HepG2 (cell line): ENCODE results near the gene KIF15. TPM values are rescaled to one million over a fixed set of nuclear protein-coding genes. Genes with fewer than 3 reads are reported as not detected.

Experiments used
- ATAC-seq: fragments of 200-7000 bp; cut with Tn5 transposase; 3 replicates; pipeline ENCODE4 v1.9.1; 2020; ENCODE audit warnings: mild to moderate bottlenecking, moderate library complexity
- BruUV-seq: library from RNA; stranded (reverse); fragments of 400-500 nt; replicated peaks from 2 replicates; lab custom pipeline; 2021; lab: Mats Ljungman, UMichigan
- CTCF ChIA-PET: fragments of 300-600 bp; formaldehyde crosslinking; extraction: SDS; loops from one replicate; lab custom pipeline; 2021; ENCODE audit warnings: low total read pairs, inconsistent platforms, low intra/inter-chr PET ratio; lab: Yijun Ruan, JAX
- POLR2A ChIA-PET: fragments of 350-600 bp; sonication (Branson Sonifier 250); formaldehyde crosslinking; loops from one replicate; lab custom pipeline; 2020; ENCODE audit warnings: antibody characterized with exemption, inconsistent platforms; lab: Yijun Ruan, JAX
- DNase-seq: peaks from one replicate; pipeline ENCODE4 v3.0.0-alpha.2; 2015; ENCODE audit warnings: low spot score
- FAIRE-seq: peaks from 3 replicates; lab custom pipeline; 2011; peaks lifted over from hg19 to GRCh38; lab: Jason Lieb, UNC
- H2AFZ ChIP-seq: one replicate; pipeline ENCODE4 v1.6.1; 2011; ENCODE audit warnings: low read length, inconsistent platforms
- H3K27ac ChIP-seq: fragments of 300-600 bp; 3 replicates; pipeline ENCODE4 v1.8.0; 2011; ENCODE audit warnings: mixed run types, mild to moderate bottlenecking, mixed read lengths, low read length, inconsistent platforms; ENCODE audit not compliant: insufficient read depth; ENCODE audit errors: extremely low read length
- H3K27me3 ChIP-seq, 2 experiments: fragments of 200-600 bp in 1 of 2; 2 replicates in 1 of 2; 3 replicates in 1 of 2; pipeline versions ENCODE4 v1.6.0 to v1.8.0; 2011; ENCODE audit warnings: low read length in 2 of 2, mild to moderate bottlenecking in 2 of 2, moderate library complexity in 2 of 2, inconsistent platforms in 1 of 2; ENCODE audit not compliant: insufficient read depth in 2 of 2, control insufficient read depth in 1 of 2
- H3K36me3 ChIP-seq, 2 experiments: fragments of 200-600 bp in 1 of 2; replicated peaks in 1 of 2; 2 replicates in 1 of 2; 3 replicates in 1 of 2; pipeline versions ENCODE4 v1.5.1 to v1.8.0; 2011; ENCODE audit warnings: low read length in 2 of 2, inconsistent platforms in 1 of 2; ENCODE audit not compliant: insufficient read depth in 2 of 2, control insufficient read depth in 1 of 2
- H3K4me1 ChIP-seq: 2 replicates; pipeline ENCODE4 v1.5.1; 2012; ENCODE audit warnings: low read length, inconsistent platforms; ENCODE audit not compliant: insufficient read depth
- H3K4me2 ChIP-seq: 2 replicates; pipeline ENCODE4 v1.6.0; 2011; ENCODE audit warnings: low read depth, low read length, inconsistent platforms
- H3K4me3 ChIP-seq, 3 experiments: fragments of 200-600 bp in 1 of 3; sonication (generic), shearing (Covaris generic) in 1 of 3; replicated peaks in 1 of 3; 2 replicates each; pipeline ENCODE4 v1.5.1; 2011 to 2016; ENCODE audit warnings: low read length in 3 of 3, inconsistent platforms in 2 of 3, low read depth in 2 of 3, mild to moderate bottlenecking in 2 of 3, control low read depth in 1 of 3, mixed read lengths in 1 of 3; ENCODE audit not compliant: insufficient read depth in 1 of 3
- H3K79me2 ChIP-seq: one replicate; pipeline ENCODE4 v1.6.1; 2011; ENCODE audit warnings: low read length, inconsistent platforms; ENCODE audit not compliant: insufficient read depth
- H3K9ac ChIP-seq: 2 replicates; pipeline ENCODE4 v1.6.0; 2011; ENCODE audit warnings: mild to moderate bottlenecking, low read depth, low read length, inconsistent platforms; ENCODE audit not compliant: insufficient read depth
- H3K9me3 ChIP-seq: 2 replicates; pipeline ENCODE4 v1.5.1; 2012; ENCODE audit warnings: mild to moderate bottlenecking, low read length
- H4K20me1 ChIP-seq: 2 replicates; pipeline ENCODE4 v1.6.0; 2011; ENCODE audit warnings: inconsistent platforms, mild to moderate bottlenecking, low read length, moderate library complexity; ENCODE audit not compliant: insufficient read depth
- CEBPB ChIP-seq: IDR thresholded peaks from 2 replicates; pipeline ENCODE4 v1.6.1; 2011; ENCODE audit warnings: low read depth, low read length, improper control_type of control experiment, borderline replicate concordance
- THAP9 ChIP-seq: sonication (generic); formaldehyde crosslinking; IDR thresholded peaks from 2 replicates; pipeline ENCODE4; 2020; ENCODE audit warnings: missing genetic modification reagents, mild to moderate bottlenecking, borderline replicate concordance
- ZNF274 ChIP-seq: sonication (generic); formaldehyde crosslinking; IDR thresholded peaks from 2 replicates; pipeline ENCODE4 v1.5.1; 2020; ENCODE audit warnings: mild to moderate bottlenecking, missing genetic modification reagents
- ZNF607 ChIP-seq: sonication (generic); formaldehyde crosslinking; IDR thresholded peaks from 2 replicates; pipeline ENCODE4 v1.5.1; 2020; ENCODE audit warnings: missing genetic modification reagents, mild to moderate bottlenecking, borderline replicate concordance
- WGBS: methylation state at CpG from one replicate; pipeline ENCODE4 v1.1.6; 2017; ENCODE audit warnings: low lambda C conversion rate; 5-methylcytosine and 5-hydroxymethylcytosine counted together
- in situ Hi-C: cut with HindIII; loops from 2 replicates; pipeline ENCODE4 v1.10.0; 2017; ENCODE audit warnings: low pct_unique_long_range_greater_than_20kb; ENCODE audit not compliant: extremely low pct_ligation_motif_present
- intact Hi-C: fragments of 100-400 bp; cut with micrococcal nuclease; formaldehyde crosslinking; loops from one replicate; pipeline ENCODE4 v1.10.0; 2022; ENCODE audit not compliant: unreplicated experiment
- polyA plus RNA-seq, 8 experiments: library from polyadenylated mRNA; depleted of rRNA in 3 of 8; stranded (reverse) in 7 of 8; unstranded in 1 of 8; fragments of >200 nt; fragmentation: Illumina TruSeq in 4 of 8; extraction: Trizol in 4 of 8; gene quantifications; 2 replicates each; pipeline versions ENCODE4 v1.2.1 to v1.2.3, GENCODE V29; 2011 to 2016; ENCODE audit warnings: low read depth in 4 of 8, missing spikeins in 1 of 8, mixed read lengths in 1 of 8; ENCODE audit not compliant: insufficient read depth in 1 of 8
- total RNA-seq, 5 experiments: library from RNA; depleted of rRNA; stranded (reverse); fragments of >200 nt; fragmentation: Illumina TruSeq; extraction: Trizol; gene quantifications; 2 replicates each; pipeline ENCODE4 v1.2.3, GENCODE V29; 2016; ENCODE audit warnings: low read depth in 1 of 5

KIF15 gene
- total and polyA plus RNA-seq, 2 of the 13 experiments (the other 11 are each of a cell fraction or from before 2014, with no cell fraction given), result 4.8 to 33.8 TPM

GRCh38 chr3:44721231-44722102 is 40.1 kb upstream of the KIF15 start:
- intact Hi-C loops, result no loop called here
- Histone ChIP-seq H3K36me3 (no peaks in the 10 kb centered on the region), H3K4me2 (no peak overlapping the region), H3K79me2 (no peaks in the 10 kb centered on the region), H4K20me1 (no peaks in the 10 kb centered on the region)
- DNase-seq, result no peak
- CTCF ChIA-PET, result no interaction called here
- in situ Hi-C loops, result no loop called here
- BruUV-seq, result no TSS peak
- peak; percentile 50; the same call in 1 of the 2 replicates for TF ChIP-seq CEBPB
- TF ChIP-seq ZNF607 (CRISPR knock-in tag), result no peak
- TF ChIP-seq ZNF274, result peak; percentile 92; the same call in 1 of the 2 replicates
- no peak for TF ChIP-seq THAP9 (CRISPR knock-in tag)
- TF ChIP-seq, all 625 proteins: peak for 2
- FAIRE-seq (no peak), ATAC-seq (no peak)
- H3K9ac ChIP-seq, result no peak overlapping the region
- no peak overlapping the region for H3K4me3 ChIP-seq
- POLR2A ChIA-PET, result no interaction called here
- no peaks in the 10 kb centered on the region for H3K4me1 ChIP-seq
- no peaks in the 10 kb centered on the region for H3K27me3 ChIP-seq
- H3K27ac ChIP-seq, result no peak overlapping the region
- peaks cover 78% of the 10 kb centered on the region for H3K9me3 ChIP-seq
- no peak overlapping the region for H2AFZ ChIP-seq
- WGBS, result 36% methylated on average over 10 of the region's 10 CpGs
